Right lobe of liver (tissue), 4 donors: Measurements from ENCODE around the gene L3MBTL3.

Experiments
- CTCF ChIP-seq, 4 donors: fragments of 200-600 bp in 3 of 4; fragments of 450-650 bp in 1 of 4; IDR thresholded peaks; one replicate each; pipeline versions ENCODE4 v1.5.1 to v1.8.0; 2016 to 2022; ENCODE audit warnings: antibody characterized with exemption in 4 of 4, mild to moderate bottlenecking in 2 of 4
- POLR2A ChIP-seq: fragments of 450-650 bp; IDR thresholded peaks from one replicate; pipeline ENCODE4 v1.6.1; 2017; ENCODE audit warnings: antibody characterized with exemption, mild to moderate bottlenecking
- donor health status: DM: no; HTN: no; CAD: no.
- donor health status: DM: no; HTN: no; CAD: no.
- donor health status: DM: no; HTN: yes; CAD: no.

GRCh38 chr6:130063806-130064205 is 45.4 kb downstream of the L3MBTL3 start:
- TF ChIP-seq CTCF (IDR thresholded peaks at IDR 0.05) (no peak), POLR2A (no peak)
